ENCODE measurements around the gene ADAT2. TPM values are rescaled to one million over a fixed set of nuclear protein-coding genes. Genes with fewer than 3 reads are reported as not detected.

ADAT2 gene
- total and polyA plus RNA-seq, 12 donors: 0.61 to 18.6 (median 6.3) TPM

- Histone ChIP-seq H3K27ac (no peak overlapping the region), H3K4me3 (no peak overlapping the region), H3K4me1 (replicated peaks in 1 of 2) (no peaks in the 10 kb centered on the region), H3K27me3 (no peaks in the 10 kb centered on the region), H3K36me3 (replicated peaks in 1 of 2) (no peaks in the 10 kb centered on the region), H3K9me3 (replicated peaks in 1 of 3) (no peaks in the 10 kb centered on the region)
- DNase-seq: no peak
- 88 to 96% (median 92%) methylated on average over 8 of the region's 8 CpGs for WGBS, 4 donors
- no peak for TF ChIP-seq CTCF (IDR thresholded peaks at IDR 0.05)
- no peak for TF ChIP-seq POLR2A (IDR thresholded peaks at IDR 0.05)
- intact Hi-C loops (cut with DNase I): no loop called here
These were observed 8.6 kb downstream of the ADAT2 start for GRCh38 chr6:143441680-143442545.

GRCh38 chr6:143441010-143441409, 9.5 kb downstream of the ADAT2 start:
- H3K27me3 ChIP-seq: no peaks in the 10 kb centered on the region
- 88 to 95% (median 93%) methylated on average over 2 of the region's 2 CpGs for WGBS, 4 donors

GRCh38 chr6:143432588-143432987, 17.9 kb downstream of the ADAT2 start:
- WGBS, 4 donors: 90 to 96% (median 93%) methylated on average over 4 of the region's 4 CpGs
- no peak for DNase-seq
- H3K9me3 ChIP-seq (replicated peaks in 1 of 3): no peaks in the 10 kb centered on the region
- TF ChIP-seq CTCF (IDR thresholded peaks at IDR 0.05) (no peak), POLR2A (IDR thresholded peaks at IDR 0.05) (no peak)
- H3K27me3 ChIP-seq: no peaks in the 10 kb centered on the region
- H3K4me1 ChIP-seq (replicated peaks in 1 of 2): no peaks in the 10 kb centered on the region
- H3K27ac ChIP-seq: no peak overlapping the region
- H3K36me3 ChIP-seq (replicated peaks in 1 of 2): no peaks in the 10 kb centered on the region
- H3K4me3 ChIP-seq: no peak overlapping the region
- intact Hi-C loops (cut with DNase I): no loop called here

More at GRCh38 chr6:143441010-143441409, 9.5 kb downstream of the ADAT2 start:
- Histone ChIP-seq H3K27ac (no peak overlapping the region), H3K36me3 (replicated peaks in 1 of 2) (no peaks in the 10 kb centered on the region), H3K4me3 (no peak overlapping the region), H3K4me1 (replicated peaks in 1 of 2) (no peaks in the 10 kb centered on the region), H3K9me3 (replicated peaks in 1 of 3) (no peaks in the 10 kb centered on the region)
- no peak for DNase-seq
- TF ChIP-seq POLR2A (IDR thresholded peaks at IDR 0.05) (no peak), CTCF (IDR thresholded peaks at IDR 0.05) (no peak)
- intact Hi-C loops (cut with DNase I): no loop called here

DNA sequence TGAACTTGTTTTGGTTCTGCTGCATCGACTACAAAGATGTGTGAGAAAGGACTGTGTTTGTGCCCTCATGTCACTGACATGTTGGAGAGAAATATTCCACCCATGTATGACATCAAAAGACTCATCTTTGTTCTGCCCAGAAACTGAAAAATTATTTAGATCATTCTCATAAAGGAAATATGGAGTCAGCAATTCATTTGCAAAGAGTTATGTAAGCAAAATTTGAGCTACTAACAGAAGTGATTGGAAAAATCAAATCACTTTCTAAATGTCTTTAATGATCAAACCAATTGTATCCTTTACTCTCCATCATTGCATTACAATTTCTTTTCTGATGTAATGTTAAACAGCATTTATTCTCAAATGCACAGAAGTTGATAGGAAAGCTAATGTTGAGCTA, 19.3 kb downstream of the ADAT2 start:
- H3K36me3 ChIP-seq (replicated peaks in 1 of 2): no peaks in the 10 kb centered on the region
- no peak overlapping the region for H3K4me3 ChIP-seq
- 73 to 86% (median 79%) methylated on average over 1 of the region's 1 CpG for WGBS, 4 donors
- intact Hi-C loops (cut with DNase I): no loop called here
- H3K27ac ChIP-seq: no peak overlapping the region
- TF ChIP-seq POLR2A (IDR thresholded peaks at IDR 0.05): no peak
- TF ChIP-seq CTCF (IDR thresholded peaks at IDR 0.05): no peak
- no peaks in the 10 kb centered on the region for H3K9me3 ChIP-seq (replicated peaks in 1 of 3)
- no peaks in the 10 kb centered on the region for H3K27me3 ChIP-seq
- no peaks in the 10 kb centered on the region for H3K4me1 ChIP-seq (replicated peaks in 1 of 2)
- DNase-seq: no peak
